D721Med (cell line): Measurements from ENCODE around the gene ZFHX3.

Experiments
- DNase-seq: peaks from one replicate; pipeline ENCODE4 v3.0.0; 2011; ENCODE audit warnings: low spot score; ENCODE audit not compliant: insufficient read length
- FAIRE-seq: peaks from 2 replicates; lab custom pipeline; 2011; peaks lifted over from hg19 to GRCh38; lab: Jason Lieb, UNC
- TF ChIP-seq, protein P1 (sequence below): IDR thresholded peaks from 2 replicates; pipeline ENCODE4 v1.5.1; 2012; ENCODE audit warnings: mild to moderate bottlenecking, control low read depth; ENCODE audit not compliant: insufficient read depth; ENCODE audit errors: missing control alignments

Gene ZFHX3

DNA sequence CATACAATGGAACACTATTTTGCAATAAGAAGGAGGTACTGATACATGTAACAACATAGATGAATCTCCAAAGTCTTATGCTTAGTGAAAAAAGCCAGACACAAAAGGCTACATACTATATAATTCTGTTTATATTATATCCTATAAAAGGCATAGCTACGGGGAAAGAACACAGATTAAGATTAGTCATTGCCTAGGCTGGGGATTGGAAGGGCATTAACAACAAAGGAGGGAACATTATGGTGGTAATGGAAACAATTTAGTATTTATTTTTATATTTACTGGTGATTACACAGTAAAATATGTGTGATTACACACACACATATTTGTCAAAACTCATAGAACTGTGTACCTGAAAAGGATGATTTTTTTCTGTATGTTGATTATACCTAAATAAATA, 278.1 kb downstream of the ZFHX3 start:
- FAIRE-seq (no peak), DNase-seq (no peak)
- TF ChIP-seq, protein P1, sequence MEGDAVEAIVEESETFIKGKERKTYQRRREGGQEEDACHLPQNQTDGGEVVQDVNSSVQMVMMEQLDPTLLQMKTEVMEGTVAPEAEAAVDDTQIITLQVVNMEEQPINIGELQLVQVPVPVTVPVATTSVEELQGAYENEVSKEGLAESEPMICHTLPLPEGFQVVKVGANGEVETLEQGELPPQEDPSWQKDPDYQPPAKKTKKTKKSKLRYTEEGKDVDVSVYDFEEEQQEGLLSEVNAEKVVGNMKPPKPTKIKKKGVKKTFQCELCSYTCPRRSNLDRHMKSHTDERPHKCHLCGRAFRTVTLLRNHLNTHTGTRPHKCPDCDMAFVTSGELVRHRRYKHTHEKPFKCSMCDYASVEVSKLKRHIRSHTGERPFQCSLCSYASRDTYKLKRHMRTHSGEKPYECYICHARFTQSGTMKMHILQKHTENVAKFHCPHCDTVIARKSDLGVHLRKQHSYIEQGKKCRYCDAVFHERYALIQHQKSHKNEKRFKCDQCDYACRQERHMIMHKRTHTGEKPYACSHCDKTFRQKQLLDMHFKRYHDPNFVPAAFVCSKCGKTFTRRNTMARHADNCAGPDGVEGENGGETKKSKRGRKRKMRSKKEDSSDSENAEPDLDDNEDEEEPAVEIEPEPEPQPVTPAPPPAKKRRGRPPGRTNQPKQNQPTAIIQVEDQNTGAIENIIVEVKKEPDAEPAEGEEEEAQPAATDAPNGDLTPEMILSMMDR, result no peak

DNA sequence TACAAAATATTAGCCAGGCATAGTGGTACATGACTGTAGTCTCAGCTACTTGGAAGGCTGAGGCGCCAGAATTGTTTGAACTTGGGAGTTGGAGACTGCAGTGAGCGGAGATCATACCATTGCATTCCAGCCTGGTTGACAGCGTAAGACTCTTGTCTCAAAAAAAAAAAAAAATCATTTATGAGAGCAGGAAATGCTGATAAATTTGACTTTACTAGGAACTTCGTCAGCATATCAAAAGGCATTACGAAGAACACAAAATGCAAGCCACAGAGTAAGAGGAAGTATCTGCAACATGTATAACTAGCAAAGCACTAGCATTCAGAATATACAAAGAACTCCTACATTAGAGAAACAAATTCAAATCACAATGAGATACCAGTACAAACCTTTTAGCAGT, 279.3 kb downstream of the ZFHX3 start:
- no peak for DNase-seq
- TF ChIP-seq, protein P1, result no peak
- no peak for FAIRE-seq

DNA sequence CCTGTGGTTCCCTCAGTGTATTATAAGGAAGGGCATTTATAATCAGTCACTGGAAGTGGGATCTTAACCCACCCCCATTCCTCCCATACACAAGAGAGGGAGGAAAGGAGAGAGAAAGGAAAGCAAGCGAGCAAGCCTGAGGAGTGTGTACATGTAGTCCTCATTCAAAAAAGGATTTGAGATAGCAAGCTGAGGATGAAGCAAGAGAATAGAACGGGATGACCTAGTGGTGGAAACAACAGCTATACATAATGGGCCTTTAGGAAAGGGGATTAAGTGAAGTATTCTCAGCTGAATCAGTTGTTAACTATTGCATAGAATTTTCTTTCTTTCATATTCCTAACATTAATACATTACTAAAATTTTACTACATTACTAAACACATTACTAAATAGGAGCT, 281.4 kb downstream of the ZFHX3 start:
- DNase-seq (no peak), FAIRE-seq (no peak)
- TF ChIP-seq, protein P1, result no peak

DNA sequence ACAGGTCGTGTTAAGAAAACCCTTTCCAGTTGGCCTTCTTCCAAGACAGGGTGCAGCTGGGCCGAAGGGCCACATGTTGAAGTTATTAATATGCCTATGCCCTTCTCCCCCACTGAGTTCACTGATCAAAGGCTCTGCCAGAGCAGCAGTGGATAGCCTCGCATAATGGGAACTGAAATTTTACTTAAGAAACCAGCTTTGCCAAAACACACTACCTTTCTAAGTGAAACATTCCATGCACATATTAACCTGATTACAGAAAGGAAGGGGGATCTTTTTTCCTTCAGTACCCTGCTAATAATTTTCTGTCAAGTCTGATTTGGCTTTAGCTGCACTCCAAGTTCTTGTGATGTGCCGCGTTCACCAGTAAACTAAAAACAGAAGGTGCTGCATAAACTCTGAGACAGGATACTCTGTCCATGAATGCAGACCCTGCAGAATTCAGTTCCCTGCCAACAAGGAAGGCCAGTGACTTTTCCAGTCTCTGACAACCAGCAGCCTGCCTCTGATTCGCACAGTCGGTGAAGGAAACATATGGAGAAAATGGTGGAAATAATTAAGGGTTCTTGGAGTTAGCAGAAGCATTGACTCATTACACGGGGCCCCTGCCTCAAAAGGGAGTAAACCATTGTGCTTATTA, 283.8 kb downstream of the ZFHX3 start:
- TF ChIP-seq, protein P1, result no peak
- no peak for FAIRE-seq
- DNase-seq, result no peak

DNA sequence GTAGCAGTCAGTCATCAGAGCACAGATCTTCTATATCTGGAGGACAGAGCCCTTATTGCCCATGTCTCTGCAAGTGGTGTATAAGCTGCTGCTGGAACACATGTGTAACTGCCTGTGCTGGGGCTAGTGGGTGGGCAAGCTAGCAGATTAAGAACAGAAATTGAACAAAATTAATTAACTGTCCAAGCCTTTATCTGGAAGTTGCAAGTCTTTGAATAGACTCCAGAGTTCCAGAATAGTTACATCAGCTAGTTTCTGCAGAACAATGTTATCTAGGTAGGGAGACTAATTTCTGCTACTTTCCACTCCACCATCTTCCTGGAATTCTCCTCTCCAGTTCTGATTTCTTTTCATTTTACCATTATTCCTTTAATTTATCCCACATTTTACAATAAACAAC, 287.3 kb downstream of the ZFHX3 start:
- FAIRE-seq, result no peak
- TF ChIP-seq, protein P1, result no peak
- DNase-seq, result no peak

DNA sequence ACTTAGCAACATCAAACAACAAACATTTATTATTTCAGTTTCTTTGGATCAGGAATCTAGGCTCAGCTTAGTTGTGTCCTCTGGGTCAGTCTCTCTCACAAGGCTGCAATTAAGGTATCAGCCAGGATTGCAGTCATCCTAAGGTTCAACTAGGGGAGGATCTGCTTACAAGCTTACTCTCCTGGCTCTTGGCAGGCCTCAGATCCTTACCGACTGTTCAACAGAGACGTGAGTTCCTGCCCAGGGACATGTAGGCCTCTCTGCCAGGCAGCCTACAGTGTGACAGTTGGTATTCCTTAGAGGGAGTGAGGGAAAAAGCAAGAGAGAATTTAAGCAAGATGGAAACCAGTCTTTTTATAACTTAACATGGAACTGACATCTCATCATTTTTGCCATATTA, 294.0 kb downstream of the ZFHX3 start:
- no peak for FAIRE-seq
- no peak for DNase-seq
- TF ChIP-seq, protein P1, result no peak

DNA sequence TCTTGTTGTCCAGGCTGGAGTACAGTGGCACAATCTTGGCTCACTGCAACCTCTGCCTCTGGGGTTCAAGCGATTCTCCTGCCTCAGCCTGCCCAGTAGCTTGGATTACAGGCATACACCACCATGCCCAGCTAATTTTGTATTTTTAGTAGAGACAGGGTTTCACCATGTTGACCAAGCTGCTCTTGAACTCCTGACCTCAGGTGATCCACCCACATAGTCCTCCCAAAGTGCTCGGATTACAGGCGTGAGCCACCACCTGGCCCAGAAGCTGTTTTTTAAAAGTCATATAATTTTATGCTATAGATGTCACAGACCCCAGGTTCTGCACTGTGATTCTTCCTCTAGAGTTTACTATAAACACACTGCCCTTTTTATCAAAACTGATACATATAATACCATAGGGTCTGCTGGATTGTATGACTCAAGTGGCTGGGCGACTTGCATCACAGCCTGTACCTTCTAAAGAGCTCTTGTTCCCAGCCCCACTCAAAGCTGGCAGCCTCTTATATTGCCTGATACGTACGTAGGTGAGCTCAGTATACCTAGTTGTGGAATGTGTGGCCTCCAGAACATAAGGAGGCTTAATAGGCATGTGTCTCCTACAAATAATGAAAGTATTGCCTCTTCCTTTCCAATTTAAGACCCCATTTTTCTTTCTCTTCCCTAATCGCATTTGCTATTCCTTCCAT, 295.8 kb downstream of the ZFHX3 start:
- DNase-seq (no peak), FAIRE-seq (no peak)
- TF ChIP-seq, protein P1, result no peak
